H1 (cell line): Measurements from ENCODE around the gene KIF27. TPM values are rescaled to one million over a fixed set of nuclear protein-coding genes. Genes with fewer than 3 reads are reported as not detected.

Experiments
- CREB1 ChIP-seq: IDR thresholded peaks from 2 replicates; pipeline ENCODE4 v1.6.1; 2012; ENCODE audit warnings: inconsistent platforms
- CTCF ChIP-seq, 3 experiments: IDR thresholded peaks; 1 replicate in 2 of 3; 2 replicates in 1 of 3; pipeline versions ENCODE4 v1.5.1 to v1.6.1; 2011; ENCODE audit warnings: low read length in 3 of 3, mild to moderate bottlenecking in 3 of 3, inconsistent platforms in 2 of 3, low read depth in 1 of 3, moderate library complexity in 1 of 3; ENCODE audit not compliant: insufficient read depth in 1 of 3; ENCODE audit errors: control extremely low read depth in 1 of 3
- POLR2A ChIP-seq, 2 experiments: IDR thresholded peaks; 1 replicate in 1 of 2; 2 replicates in 1 of 2; pipeline ENCODE4 v1.6.1; 2011; ENCODE audit warnings: low read depth in 2 of 2, low read length in 2 of 2, mild to moderate bottlenecking in 2 of 2; ENCODE audit errors: control extremely low read depth in 1 of 2
- SIRT6 ChIP-seq: IDR thresholded peaks from one replicate; pipeline ENCODE4 v1.7.1; 2012; ENCODE audit warnings: low read length, inconsistent platforms
- polyA plus RNA-seq, 7 experiments: library from polyadenylated mRNA; depleted of rRNA in 3 of 7; stranded (reverse) in 5 of 7; unstranded in 2 of 7; fragments of >200 nt in 5 of 7; fragments of 200-250 nt in 2 of 7; gene quantifications; 1 replicate in 5 of 7; 2 replicates in 1 of 7; 4 replicates in 1 of 7; pipeline versions ENCODE4 v1.2.1 to v1.2.3, GENCODE V29; 2011 to 2013; ENCODE audit warnings: missing spikeins in 2 of 7, mixed read lengths in 2 of 7
- total RNA-seq: library from RNA; stranded (reverse); fragmentation: NEBNext Ultra II Directional; extraction: Animal tissue kit (Norgen Biotek cat#: 25700); gene quantifications from 2 replicates; pipeline ENCODE4 v1.2.1, GENCODE V29; 2021

Gene KIF27
- total and polyA plus RNA-seq, 2 of the 8 experiments (the other 6 are each of a cell fraction or from before 2014, with no cell fraction given) = 0.47 to 7.0 TPM

- TF ChIP-seq POLR2A (IDR thresholded peaks at IDR 0.05; ENCODE audit: control extremely low read depth in 1 of 2, low read depth in 2 of 2, low read length in 2 of 2) (no peak), SIRT6 (no peak), CREB1 (no peak), CTCF (IDR thresholded peaks at IDR 0.05; ENCODE audit: control extremely low read depth in 1 of 3, insufficient read depth in 1 of 3, low read depth in 1 of 3, low read length in 3 of 3) (no peak)
Measured at GRCh38 chr9:83932011-83932410, 10.8 kb upstream of the KIF27 start (continued).
